ENCODE results near the gene KRT37.
"Not testable (repeated sequence)": the region's sequence is repeated elsewhere in the genome, so short reads cannot be mapped to it uniquely, and the experiment has no call there.

The KRT37 gene

DNA sequence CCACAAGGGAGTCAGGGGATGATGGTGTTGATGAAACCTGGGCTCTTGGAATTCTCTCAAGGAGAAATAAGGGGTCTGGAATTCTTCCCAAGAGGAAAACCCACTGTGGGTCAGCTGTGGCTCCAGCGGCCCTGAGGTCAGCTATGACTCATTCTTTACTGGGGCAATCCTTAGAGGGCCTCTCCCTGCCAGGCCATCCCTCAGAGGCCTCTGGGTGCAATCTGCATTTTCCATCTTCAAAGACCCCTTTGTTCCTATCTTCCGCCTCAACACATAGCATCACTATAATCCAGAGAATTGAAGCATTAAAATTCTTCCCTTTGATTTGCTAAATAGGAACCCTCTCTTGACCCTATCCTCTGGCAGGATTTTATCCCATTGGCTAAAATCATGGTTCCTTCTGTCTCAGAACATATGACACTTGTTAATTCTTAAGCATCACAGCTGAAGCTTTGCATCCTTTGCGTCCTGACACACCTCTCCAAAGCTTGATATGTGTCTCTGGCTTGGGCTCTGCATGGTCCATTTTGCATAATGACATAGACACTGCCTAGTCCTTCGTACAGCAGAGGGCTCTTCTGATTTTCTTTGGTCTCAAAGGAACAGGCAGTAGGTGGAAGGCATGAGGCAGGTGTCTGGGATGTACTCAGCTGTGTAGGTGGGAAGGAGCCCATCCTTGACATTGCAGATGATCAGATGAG is 4.4 kb upstream of the KRT37 start:
- TF ChIP-seq, protein P1, sequence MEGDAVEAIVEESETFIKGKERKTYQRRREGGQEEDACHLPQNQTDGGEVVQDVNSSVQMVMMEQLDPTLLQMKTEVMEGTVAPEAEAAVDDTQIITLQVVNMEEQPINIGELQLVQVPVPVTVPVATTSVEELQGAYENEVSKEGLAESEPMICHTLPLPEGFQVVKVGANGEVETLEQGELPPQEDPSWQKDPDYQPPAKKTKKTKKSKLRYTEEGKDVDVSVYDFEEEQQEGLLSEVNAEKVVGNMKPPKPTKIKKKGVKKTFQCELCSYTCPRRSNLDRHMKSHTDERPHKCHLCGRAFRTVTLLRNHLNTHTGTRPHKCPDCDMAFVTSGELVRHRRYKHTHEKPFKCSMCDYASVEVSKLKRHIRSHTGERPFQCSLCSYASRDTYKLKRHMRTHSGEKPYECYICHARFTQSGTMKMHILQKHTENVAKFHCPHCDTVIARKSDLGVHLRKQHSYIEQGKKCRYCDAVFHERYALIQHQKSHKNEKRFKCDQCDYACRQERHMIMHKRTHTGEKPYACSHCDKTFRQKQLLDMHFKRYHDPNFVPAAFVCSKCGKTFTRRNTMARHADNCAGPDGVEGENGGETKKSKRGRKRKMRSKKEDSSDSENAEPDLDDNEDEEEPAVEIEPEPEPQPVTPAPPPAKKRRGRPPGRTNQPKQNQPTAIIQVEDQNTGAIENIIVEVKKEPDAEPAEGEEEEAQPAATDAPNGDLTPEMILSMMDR (IDR thresholded peaks at IDR 0.05; ENCODE audit: low read depth, low read length) = no peak
- H3K27me3 ChIP-seq (ENCODE audit: insufficient read depth, low read depth, severe bottlenecking) = peaks cover 99% of the 10 kb centered on the region

DNA sequence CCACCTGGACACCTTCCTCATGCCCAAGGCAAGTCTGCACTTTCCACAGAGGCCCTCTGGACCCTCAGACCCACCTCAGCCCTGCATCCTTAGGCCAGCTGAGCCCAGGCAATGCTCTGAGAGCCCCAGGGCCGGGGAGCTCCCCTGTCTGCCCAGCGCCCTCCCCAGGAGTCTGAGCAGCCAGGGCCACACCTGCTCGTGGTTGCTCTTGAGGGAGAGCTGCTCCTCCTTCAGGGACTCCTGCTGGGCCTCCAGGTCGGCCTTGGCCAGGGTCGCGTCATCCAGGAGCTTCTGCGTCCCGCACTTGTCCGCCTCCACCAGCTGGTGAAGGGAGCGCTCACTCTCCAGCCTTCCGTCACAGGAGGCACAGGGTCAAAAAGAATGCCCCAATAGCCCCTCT is 1.8 kb downstream of the KRT37 start:
- not testable (repeated sequence) for H3K36me3 ChIP-seq; DNase-seq; H3K4me3 ChIP-seq (ENCODE audit: low read depth, low read length); H3K27ac ChIP-seq
- H3K27me3 ChIP-seq (ENCODE audit: insufficient read depth, low read depth, severe bottlenecking) = peaks cover 100% of the 10 kb centered on the region
- H3K9me3 ChIP-seq (ENCODE audit: severe bottlenecking) = peaks cover 18% of the 10 kb centered on the region

More for the DNA sequence above, 4.4 kb upstream of the KRT37 start:
- no peak for DNase-seq
- Histone ChIP-seq H3K4me3 (ENCODE audit: low read depth, low read length) (no peak overlapping the region), H3K36me3 (no peaks in the 10 kb centered on the region), H3K9me3 (ENCODE audit: severe bottlenecking) (peaks cover 15% of the 10 kb centered on the region), H3K27ac (no peak overlapping the region)

DNA sequence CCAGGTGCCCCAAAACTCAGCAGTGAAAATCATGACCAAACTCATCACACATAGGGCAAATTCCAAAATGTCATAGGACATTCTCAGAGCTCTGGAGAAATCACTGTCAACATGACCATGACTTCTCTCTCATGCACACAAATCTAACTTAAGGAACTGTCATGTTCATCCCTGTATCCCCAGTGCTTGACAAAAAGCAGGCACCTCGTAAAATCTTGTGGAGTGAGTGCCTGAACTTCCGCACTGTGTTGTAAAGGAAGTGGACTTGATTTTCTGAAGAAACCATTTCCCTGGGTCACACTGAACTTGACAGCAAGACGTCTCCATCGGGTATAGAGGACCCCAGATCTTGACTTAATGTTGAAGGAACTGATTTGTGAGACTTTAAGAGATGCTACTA is 2.8 kb downstream of the KRT37 start:
- Histone ChIP-seq H3K9me3 (ENCODE audit: severe bottlenecking) (peaks cover 18% of the 10 kb centered on the region), H3K36me3 (no peaks in the 10 kb centered on the region), H3K27ac (no peak overlapping the region), H3K4me3 (ENCODE audit: low read depth, low read length) (no peak overlapping the region), H3K27me3 (ENCODE audit: insufficient read depth, low read depth, severe bottlenecking) (peaks cover 100% of the 10 kb centered on the region)
- TF ChIP-seq, protein P1 (IDR thresholded peaks at IDR 0.05; ENCODE audit: low read depth, low read length) = no peak
- DNase-seq = no peak

DNA sequence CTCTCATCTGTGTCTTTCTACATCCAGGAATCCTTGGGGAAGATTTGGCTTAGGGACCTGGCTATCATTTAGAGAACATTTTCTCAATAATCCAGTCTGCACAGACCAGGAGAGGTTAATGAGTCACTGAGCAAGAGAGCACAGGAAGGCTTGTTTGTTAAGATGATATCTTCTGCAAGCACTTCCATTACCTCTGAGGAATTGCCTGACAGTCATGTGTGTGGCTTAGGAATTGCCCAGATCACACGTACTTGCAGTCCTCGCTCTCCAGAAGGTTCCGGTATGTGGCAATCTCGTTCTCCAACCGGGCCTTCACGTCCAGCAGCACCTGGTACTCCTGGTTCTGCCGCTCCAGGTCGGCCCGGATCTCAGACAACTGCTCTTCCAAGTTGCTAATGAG is 3.3 kb downstream of the KRT37 start:
- DNase-seq = no peak
- TF ChIP-seq, protein P1 (IDR thresholded peaks at IDR 0.05; ENCODE audit: low read depth, low read length) = no peak

DNA sequence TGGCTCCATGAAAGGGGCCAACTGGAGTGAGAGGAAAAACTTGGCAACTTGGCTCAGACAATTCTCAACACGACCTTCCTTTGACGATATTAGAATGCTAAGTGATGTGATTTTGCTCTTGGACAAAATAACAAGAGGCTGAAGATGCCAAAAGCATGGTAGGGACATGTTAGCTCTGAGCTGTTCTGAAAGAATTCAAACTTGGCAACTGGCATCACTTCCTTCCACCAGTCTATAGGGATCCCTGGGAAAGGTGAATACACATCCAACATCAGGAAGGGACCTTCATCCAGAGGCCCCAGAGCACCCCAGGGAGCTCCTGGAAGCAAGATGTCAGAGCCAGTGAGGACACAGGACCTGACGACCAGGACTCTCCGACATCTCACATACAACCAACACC is 4.3 kb downstream of the KRT37 start:
- H3K4me3 ChIP-seq (ENCODE audit: low read depth, low read length) = no peak overlapping the region
- H3K9me3 ChIP-seq (ENCODE audit: severe bottlenecking) = peaks cover 11% of the 10 kb centered on the region
- H3K36me3 ChIP-seq = no peaks in the 10 kb centered on the region
- no peak for DNase-seq
- peaks cover 100% of the 10 kb centered on the region for H3K27me3 ChIP-seq (ENCODE audit: insufficient read depth, low read depth, severe bottlenecking)
- TF ChIP-seq, protein P1 (IDR thresholded peaks at IDR 0.05; ENCODE audit: low read depth, low read length) = no peak
- H3K27ac ChIP-seq = no peak overlapping the region

More for the DNA sequence above, 3.3 kb downstream of the KRT37 start:
- Histone ChIP-seq H3K4me3 (ENCODE audit: low read depth, low read length) (no peak overlapping the region), H3K36me3 (no peaks in the 10 kb centered on the region), H3K9me3 (ENCODE audit: severe bottlenecking) (peaks cover 18% of the 10 kb centered on the region), H3K27me3 (ENCODE audit: insufficient read depth, low read depth, severe bottlenecking) (peaks cover 100% of the 10 kb centered on the region), H3K27ac (no peak overlapping the region)

DNA sequence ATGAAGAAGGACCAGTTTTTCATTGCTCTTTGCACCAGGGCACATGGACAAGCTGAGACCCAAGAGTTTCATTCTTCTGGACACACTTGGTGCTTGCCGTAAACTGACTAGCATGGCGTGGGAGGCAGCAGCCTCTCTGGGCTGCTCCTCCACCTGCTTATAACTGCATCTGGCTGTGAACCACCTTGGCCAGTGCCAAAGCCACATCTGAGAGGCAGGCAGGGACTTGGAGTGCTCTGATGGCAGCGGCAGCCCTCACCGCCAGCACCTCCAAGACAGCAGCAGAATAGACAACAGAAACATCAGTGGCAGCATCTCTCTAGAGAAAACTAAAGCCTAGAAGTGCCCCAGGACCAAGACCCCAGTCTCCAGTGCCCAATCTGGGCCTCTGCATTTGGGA is 4.7 kb downstream of the KRT37 start:
- H3K9me3 ChIP-seq (ENCODE audit: severe bottlenecking) = peaks cover 7% of the 10 kb centered on the region
- DNase-seq = no peak
- H3K36me3 ChIP-seq = no peaks in the 10 kb centered on the region
- TF ChIP-seq, protein P1 (IDR thresholded peaks at IDR 0.05; ENCODE audit: low read depth, low read length) = no peak
- peaks cover 100% of the 10 kb centered on the region for H3K27me3 ChIP-seq (ENCODE audit: insufficient read depth, low read depth, severe bottlenecking)
- no peak overlapping the region for H3K27ac ChIP-seq
- no peak overlapping the region for H3K4me3 ChIP-seq (ENCODE audit: low read depth, low read length)
